Fibroblast of skin of right quadriceps (primary cell): ENCODE results near the gene SECTM1.

Experiments used
- DNase-seq: peaks from one replicate; pipeline ENCODE4 v3.0.0-alpha.2; 2013

Gene SECTM1

GRCh38 chr17:82314012-82314726 lies 19.4 kb downstream of the SECTM1 start:
- no peak for DNase-seq

GRCh38 chr17:82313195-82314011 lies 20.2 kb downstream of the SECTM1 start:
- DNase-seq, result no peak

- DNase-seq, result no peak
Observed at GRCh38 chr17:82311971-82312370, 21.6 kb downstream of the SECTM1 start.

- no peak for DNase-seq
Observed at GRCh38 chr17:82310877-82311276, 22.7 kb downstream of the SECTM1 start.

- DNase-seq, result no peak
Observed at GRCh38 chr17:82309656-82310570, 23.7 kb downstream of the SECTM1 start.

GRCh38 chr17:82305727-82306300 lies 27.8 kb downstream of the SECTM1 start:
- DNase-seq, result peak; percentile 21

- no peak for DNase-seq
Observed at GRCh38 chr17:82304826-82305726, 28.5 kb downstream of the SECTM1 start.

- DNase-seq, result no peak
Observed at GRCh38 chr17:82303944-82304808, 29.4 kb downstream of the SECTM1 start.

- DNase-seq, result no peak
Observed at GRCh38 chr17:82302991-82303943, 30.3 kb downstream of the SECTM1 start.

GRCh38 chr17:82302568-82302963 lies 31.0 kb downstream of the SECTM1 start:
- no peak for DNase-seq

GRCh38 chr17:82301916-82302567 lies 31.5 kb downstream of the SECTM1 start:
- DNase-seq, result no peak

GRCh38 chr17:82301300-82301915 lies 32.2 kb downstream of the SECTM1 start:
- no peak for DNase-seq

GRCh38 chr17:82300707-82301270 lies 32.8 kb downstream of the SECTM1 start:
- DNase-seq, result peak; percentile 49

GRCh38 chr17:82300228-82300627 lies 33.3 kb downstream of the SECTM1 start:
- no peak for DNase-seq

GRCh38 chr17:82299452-82299851 lies 34.1 kb downstream of the SECTM1 start:
- no peak for DNase-seq

GRCh38 chr17:82298538-82299421 lies 34.8 kb downstream of the SECTM1 start:
- no peak for DNase-seq
